ENCODE results near the gene CBL.

Gene CBL

DNA sequence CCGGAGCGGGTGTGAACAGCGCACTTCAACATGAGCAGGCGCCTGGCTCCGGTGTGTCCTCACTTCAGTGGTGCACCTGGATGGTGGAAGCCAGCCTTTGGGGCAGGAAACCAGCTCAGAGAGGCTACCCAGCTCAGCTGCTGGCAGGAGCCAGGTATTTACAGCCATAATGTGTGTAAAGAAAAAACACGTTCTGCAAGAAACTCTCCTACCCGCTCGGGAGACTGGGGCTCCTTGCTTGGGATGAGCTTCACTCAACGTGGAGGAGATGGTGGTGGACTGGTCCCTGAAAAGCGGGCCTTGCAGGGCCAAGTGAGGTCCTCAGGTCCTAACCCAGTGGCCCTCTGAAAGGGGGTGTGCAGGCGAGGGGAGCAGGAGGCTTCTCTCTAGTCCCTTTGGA lies 103.3 kb downstream of the CBL start:
- in situ Hi-C loops (cut with MboI; ENCODE audit: low sequenced_read_pairs): no loop called here

DNA sequence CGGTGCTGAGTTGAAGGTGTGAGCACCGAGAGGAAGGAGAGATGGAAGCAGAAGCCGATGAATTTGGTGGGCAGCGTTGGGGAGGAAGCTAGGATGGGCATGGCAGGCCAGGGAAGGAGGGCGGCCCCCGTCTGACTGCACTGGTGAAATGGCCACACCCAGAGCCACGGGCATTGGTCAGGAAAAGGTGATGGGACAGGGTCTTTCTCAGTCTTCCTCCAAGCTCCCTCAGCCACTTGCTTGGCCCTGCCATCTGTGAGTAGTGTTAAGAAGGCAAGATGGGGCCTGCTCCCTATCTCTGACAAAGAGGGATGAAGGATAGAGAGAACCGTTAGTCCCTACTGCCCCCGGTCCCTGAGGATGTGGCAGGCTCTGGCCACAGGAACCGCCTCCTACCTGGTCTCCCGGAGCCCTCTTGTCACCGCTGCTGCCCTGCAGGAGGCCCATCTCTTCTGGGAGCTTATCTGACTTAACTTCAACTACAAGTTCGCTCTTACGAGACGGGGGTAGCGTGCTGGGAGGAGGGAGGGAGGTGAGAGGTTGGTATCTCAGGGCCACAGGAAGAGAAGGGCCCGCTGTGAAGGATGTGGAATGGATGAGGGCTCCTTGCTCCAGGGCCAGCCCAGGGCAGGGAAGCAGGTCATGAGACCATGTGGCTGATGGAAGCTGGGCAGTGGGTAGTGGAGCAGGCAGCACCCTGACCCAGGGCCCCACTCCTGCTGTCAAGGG lies 104.0 kb downstream of the CBL start:
- in situ Hi-C loops (cut with MboI; ENCODE audit: low sequenced_read_pairs): no loop called here

DNA sequence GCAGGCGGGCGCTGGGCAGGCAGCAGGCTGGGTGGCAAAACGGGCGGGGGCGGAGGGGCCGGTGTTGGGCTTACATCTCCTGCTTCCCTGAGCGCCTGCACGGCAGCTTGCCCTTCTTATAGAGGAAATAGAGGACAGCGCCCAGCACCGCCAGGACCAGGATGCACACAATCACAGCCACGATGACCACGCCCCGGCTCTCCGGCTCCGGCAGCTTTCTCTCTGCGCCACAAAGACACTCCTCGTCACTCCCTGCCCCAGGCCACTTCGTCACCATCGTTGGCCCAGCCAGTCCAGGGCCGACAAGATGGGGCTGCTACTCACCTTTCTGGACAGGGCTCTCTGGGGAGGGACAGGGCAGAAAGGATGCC lies 104.5 kb downstream of the CBL start:
- in situ Hi-C loops (cut with MboI; ENCODE audit: low sequenced_read_pairs): no loop called here

DNA sequence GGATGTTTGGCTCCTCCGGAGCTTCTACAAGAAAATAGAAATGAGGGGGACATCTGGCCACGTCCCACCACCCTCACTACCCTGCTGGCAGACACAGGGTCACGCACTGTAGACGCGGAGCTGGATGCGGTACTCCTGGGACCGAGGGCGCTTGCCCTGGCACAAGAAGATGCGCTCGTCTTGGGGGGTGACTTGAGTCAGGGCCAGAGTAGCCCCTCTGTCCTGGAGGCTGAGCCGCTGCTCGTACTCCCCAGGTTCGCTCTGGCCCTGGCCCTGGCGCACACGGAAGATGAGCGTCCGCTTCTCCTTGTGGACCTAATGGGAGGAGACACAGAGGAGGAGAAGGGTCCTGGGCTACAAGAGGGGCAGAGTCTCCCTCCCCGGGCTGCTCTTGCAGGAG lies 108.6 kb downstream of the CBL start:
- in situ Hi-C loops (cut with MboI; ENCODE audit: low sequenced_read_pairs): no loop called here

DNA sequence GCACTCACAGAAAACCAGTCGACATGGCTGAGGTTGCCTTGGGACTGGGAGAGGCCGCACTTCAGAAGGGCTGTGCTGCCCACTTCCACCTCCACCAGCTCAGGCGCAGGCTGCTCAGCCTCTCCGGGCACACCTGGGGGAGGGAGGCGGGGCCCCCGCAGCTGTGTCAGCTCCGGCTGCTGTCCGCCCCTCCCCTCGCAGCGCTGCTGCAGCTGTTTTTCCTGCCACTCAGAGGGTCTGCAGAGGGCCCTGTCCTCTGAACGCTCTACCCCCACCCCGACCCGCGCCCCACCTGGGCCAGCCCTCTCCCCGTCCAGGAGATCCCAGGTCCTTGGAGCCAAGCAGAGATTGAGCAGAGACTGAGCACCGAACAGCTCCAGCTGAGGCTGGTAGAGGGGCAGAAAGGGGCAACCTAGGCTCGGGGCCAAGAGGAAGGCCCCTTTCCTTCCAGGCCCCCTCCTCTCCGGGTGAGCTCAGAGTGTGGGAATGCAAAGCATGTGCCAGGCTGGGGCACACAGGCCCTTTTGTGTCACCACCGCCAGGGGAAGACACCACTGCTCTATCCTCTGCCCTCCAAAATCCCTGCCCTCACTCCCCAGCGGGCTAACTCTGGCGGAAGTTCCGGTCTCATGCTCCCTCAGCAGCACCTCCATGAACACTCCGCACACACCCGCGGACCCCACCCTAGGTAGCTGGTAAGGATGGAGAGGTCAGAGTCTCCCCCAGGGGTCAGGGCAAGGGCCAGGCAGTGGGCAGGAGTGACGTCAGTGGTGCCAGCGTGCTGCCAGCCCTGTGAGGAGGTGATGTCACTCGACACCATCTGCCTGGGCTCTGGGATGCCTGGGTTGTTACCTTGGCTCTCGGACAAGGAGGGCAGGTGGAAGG lies 109.2 kb downstream of the CBL start:
- in situ Hi-C loops (cut with MboI; ENCODE audit: low sequenced_read_pairs): no loop called here

DNA sequence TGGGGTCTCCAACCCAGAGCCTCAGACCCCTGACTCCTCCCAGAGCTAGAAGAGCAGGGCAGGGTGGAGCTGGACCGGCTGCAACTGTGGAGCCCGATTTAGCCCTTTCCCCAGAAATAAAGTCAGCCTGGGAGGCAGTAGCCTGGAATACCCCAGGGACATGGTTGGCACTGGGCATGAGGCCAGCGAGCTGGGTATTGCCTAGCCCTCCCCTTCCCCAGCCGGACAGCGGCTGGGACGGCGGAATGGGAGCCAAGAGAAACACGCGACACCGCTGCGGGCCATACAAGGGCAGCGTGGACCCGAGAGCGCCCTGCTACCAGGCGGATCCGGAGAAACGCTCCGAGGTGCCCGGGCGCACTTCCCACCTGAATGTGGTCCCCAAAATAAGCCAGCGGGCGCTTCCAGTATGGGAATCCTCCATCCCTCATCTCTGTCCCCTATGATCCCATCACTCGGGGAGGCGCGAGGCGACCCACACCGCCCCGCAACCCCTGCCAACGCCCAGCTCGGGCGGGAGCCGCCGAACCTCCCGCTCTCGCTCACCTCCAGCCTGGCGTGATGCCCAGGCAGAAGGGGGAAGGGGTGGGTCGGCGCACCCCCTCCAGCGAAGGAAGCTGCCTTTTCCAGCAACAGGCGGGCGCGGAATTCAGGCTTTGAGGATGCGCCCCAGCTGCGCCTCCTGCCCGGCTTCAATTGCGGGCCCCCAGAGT lies 110.0 kb downstream of the CBL start:
- in situ Hi-C loops (cut with MboI; ENCODE audit: low sequenced_read_pairs): no loop called here

DNA sequence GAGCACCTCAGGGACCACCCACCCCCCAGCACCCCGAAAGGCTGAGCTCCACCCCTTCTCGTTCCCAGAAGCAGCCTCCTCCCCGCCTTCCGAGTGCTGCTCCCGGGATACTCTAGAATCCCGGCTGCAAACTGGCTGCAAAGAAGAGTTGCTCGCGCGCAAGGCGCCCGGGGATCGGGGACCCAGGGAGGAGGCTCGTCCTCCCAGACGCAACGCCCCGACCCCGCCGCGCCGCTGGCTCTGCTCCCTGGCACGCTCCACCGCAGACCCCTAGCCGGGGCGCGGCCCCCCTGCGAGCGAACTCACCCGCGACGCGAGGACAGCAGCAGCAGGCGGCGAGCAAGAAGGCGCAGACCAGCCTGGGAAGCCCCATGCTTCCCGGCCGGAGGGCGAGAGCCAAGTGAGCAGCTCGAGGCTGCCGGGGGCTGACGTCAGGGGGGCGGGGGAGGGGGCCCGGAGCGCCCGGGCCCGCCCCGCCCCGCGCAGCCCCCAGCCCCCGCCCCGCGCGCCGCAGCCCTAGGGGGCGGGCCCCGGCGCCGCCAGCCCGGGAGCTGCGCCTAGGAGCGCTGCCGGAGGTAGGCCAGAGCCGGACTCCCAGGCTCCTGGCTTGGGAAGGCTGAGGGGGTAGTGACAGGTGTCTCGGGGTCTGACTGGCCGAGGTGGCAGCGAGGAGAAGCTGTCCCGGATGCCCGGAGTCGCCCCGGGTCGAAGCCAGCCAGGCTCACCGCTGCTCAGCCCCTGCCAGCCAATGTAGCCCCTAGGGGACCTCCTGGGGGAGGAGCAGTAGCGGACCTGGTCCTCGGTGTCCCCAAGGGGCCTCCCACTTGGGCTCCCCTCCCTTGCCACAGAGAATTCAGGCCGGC lies 110.8 kb downstream of the CBL start, which contains the start of gene MCAM:
MCAM (minus strand) TSS at position 402 of the 863 bp plus-strand sequence; CDS start at position 373, 29 bp downstream.
- in situ Hi-C loops (cut with MboI; ENCODE audit: low sequenced_read_pairs): no loop called here

DNA sequence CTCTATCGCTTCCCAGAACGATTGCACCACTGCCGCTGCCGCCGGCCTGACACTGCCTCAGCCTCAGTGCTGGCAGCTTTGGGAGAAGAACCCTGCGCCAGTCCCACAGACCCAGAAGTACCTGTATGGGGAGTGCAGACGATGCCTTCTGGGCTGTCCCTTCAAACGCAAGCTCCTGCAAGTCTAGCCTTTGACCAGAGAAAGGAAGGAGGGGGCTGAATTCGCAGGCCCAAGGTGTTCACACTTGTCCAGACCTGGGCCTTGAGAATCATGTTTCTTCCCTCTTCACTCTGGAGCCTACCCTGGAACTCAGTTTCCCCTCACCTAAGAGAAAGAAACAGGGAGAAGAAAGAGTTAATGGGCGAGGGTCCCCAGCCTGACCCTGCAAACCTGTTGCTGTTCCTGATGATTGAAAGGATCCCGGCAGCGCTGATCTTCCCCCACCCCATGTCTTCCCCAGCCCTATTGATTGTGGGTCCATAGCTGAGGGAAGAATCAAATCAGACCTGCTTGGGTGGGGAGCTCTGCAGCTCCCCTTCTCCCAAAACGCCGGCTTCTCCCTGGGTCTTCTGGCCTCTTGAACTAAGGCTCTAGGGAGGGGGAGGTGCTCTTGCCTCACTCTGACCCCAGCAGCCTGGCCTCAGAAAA lies 111.6 kb downstream of the CBL start:
- in situ Hi-C loops (cut with MboI; ENCODE audit: low sequenced_read_pairs): no loop called here

DNA sequence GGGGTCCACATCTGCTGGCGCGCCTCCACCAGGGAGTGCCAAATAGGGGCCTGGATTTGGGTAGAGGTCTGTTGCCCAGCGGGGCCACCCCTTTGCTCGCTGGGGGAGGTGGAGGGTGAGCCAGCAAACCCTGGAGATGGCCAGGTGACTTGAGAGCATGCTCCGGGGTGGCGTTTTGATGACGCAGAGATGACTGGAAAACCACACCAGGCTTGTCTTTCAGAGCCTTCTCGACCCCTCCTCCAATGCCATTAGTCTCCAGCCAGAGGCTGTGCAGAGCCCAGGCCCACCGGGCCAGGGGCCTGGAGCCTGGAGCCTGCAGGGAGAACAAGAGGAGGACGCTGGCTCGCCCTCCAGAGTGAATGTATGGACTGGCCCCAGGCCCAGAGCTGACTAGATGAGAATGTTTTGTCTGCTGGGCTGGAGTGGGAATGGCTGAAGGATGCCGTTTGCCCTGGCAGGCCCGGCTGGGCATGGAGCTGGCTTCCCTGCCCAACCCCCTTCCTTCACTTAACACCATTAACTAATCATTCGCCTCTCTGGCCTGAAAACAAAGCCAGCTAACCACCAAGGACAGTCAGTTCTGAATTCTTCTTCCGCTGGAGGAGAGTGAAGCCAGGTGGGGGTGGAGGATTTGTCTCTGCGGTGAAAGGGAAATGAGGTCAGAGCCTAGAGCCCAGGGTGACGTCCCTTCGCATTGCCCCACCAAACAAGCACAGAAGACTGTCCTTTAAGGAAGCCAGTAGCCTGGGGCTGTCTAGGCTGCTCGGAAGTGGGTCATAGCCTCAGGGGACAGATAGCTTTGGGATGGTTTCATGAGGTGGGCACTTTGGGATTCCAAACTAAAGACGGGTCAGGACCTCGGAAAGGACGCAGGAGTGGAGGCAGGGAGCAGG lies 112.3 kb downstream of the CBL start:
- in situ Hi-C loops (cut with MboI; ENCODE audit: low sequenced_read_pairs): no loop called here

DNA sequence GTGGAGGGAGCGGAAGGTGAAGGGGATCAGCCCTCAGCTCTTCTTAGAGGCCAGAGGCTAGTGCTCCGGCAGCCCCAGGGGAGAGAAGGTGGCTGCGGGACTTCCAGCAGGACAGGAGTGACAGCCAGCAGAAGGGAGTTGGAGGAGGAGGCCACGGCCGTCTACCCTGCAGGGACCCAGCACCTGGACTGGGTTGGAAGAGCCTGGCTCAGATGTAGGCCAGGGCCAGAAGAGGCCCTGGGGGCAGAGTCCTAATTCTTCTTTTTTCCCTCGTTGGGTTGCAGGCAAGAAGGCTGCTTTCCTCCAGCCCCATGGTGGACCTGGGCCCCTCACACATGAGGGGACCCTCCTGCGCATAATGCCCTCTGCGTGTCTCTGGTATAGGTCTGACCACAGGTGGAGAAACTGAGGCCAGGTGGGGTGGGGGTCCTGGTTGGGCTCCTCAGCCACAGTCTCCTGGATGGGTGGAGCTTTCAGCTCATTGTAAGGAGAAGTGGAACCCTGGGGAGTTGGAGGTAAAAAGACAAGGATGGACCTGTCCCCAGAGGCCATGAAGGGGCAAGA lies 113.1 kb downstream of the CBL start:
- in situ Hi-C loops (cut with MboI; ENCODE audit: low sequenced_read_pairs): no loop called here

DNA sequence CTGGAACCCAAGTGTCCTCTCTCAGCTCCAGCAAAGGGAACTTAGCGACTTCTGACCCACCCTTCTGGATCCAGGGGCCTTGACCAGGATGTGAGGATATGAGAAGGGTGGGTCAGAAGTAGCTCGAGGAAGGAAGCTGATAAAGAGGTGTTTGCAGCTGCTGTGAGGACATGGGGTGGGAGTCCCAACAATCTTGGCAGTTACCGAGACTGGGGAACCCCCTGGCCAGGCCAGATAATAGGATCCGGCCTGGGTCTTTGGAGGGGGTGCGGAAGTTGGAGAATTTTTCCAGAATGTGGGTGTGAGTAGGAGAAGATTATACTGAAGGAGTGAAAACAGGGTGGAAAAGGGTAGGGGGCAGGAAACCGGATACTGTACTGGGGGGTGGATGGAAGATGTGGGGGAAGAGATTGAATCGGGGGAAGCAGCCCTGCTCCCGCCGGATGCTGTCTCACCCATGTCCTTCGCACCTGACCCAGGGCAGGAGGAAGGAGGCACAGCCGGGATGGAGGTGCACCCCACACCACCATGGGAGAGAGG lies 113.6 kb downstream of the CBL start:
- in situ Hi-C loops (cut with MboI; ENCODE audit: low sequenced_read_pairs): no loop called here

DNA sequence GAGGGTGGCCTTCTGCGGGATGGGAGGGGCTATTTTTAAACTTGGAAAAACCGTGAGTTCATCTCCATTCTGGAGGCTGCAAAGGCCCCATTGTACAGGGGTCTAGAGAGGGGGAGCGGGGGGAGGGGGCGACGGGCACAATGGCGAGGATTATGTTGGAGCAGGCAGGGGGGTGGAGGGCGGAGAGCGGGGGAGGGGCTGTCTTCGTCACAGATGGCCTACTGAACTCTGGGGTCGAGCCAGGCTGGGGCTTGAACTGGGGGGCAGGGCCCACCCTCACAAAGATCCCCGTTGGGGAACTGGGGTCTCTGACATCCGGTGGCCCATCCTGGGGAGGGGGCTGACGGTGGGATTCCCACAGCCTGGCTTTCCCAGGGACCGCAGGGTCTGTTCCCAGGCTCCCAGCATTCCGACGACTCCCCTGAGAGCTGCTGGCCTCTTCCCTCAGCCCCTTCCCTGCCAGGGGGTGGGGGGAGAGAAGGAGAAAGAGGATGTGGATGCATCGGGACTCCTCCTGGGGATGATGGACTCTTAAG lies 114.2 kb downstream of the CBL start:
- in situ Hi-C loops (cut with MboI; ENCODE audit: low sequenced_read_pairs): no loop called here

DNA sequence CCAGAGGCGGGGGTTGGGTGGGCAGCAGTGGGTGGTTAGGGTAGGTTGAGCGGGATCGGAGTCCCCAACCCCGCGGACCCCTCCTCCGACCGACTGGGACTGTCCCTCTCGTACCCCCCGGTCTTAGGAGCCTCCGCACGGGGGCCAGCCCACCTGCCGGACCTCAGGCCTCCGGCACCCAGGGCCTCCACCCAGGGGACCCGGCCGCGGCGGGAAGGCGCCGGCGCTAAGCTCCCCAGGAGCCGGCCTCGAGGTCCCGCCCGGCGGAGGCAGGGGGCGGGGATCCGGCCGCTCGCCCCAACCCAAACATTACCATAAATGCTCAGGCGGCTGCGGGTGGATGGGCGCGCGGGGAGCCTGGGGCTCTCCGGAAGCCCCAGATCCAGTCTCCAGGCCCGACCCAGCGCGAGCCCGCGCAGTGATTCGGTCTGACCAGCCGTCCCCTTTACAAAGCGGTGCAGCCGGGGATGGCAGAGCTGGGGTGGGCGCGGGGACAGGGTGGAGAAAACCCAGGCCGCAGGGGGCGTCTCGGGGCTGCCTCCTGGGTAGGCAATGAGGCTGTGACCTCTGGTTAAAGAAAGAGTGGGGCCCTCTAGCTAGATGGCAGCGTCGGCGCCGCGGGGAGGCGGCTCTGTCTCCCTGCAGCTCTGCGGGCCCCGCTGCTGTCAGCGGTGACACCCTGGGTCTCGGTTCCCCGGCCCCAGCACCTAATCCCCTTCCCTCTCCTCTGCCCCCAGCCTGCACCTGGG lies 114.8 kb downstream of the CBL start:
- in situ Hi-C loops (cut with MboI; ENCODE audit: low sequenced_read_pairs): no loop called here

DNA sequence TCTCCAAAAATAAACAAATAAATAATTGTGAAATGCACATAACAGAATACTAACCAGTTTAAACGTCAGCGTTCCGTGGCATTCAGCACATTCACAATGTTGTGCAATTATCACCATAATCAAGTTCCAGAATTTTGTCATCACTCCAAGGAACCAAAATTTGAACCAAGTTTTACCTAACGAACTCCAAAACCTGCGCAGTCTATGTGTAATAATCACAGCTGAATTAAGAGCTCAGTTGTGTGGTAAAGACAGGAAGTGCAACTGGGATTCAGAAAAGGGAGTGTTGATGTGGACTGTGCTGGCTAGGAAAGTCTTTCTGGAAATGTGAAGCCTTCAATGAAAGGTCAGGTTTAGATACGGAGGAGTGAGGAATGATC lies 116.2 kb downstream of the CBL start:
- in situ Hi-C loops (cut with MboI; ENCODE audit: low sequenced_read_pairs): no loop called here

DNA sequence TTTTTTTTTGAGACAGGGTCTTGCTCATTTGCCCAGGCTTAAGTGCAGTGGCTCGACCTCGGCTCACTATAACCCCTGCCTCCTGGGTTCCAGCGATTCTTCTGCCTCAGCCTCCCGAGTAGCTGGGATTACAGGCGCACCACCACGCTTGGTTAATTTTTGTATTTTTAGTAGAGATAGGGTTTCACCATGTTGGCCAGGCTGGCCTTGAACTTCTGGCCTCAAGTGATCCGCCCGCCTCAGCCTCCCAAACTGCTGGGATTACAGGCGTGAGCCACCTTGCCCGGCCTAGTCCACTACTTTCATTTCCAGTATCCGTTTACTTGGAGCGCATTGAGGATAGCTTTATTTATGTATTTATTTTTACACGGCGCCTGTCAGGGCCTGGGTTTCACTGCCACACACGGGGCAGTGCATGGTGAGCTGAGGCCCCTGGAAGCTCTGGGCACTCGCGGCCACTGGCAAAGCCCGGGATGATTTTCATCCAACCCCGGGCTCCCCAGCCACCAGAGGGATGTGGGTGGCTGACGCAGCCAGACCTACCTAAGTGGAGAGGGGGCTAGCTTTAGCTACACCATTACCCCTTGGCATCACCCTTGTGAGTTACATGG lies 116.9 kb downstream of the CBL start:
- in situ Hi-C loops (cut with MboI; ENCODE audit: low sequenced_read_pairs): no loop called here

DNA sequence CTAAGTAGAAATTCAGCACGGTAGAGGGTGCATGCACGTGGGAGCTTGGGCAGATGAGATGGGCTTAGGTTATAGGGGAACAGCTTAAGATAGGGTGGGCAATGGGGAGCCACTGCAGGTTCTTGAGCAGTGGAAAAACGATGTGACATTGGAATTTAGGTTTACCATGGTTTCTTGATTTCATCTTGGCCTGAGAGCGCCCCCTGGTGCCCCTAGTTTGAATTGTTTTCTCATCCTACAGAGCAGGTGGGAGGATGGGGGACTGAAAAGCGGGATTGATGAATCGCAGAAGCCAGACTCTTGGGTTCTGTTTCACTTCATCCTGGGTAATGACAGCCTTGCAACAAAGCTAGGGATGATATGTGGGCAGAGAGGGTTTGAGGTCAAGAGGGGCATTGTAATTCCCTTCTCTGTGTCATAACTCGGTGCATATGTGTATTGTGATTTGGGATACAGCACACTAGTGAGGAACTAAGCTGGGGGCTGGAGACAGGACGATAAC lies 117.4 kb downstream of the CBL start:
- in situ Hi-C loops (cut with MboI; ENCODE audit: low sequenced_read_pairs): no loop called here

DNA sequence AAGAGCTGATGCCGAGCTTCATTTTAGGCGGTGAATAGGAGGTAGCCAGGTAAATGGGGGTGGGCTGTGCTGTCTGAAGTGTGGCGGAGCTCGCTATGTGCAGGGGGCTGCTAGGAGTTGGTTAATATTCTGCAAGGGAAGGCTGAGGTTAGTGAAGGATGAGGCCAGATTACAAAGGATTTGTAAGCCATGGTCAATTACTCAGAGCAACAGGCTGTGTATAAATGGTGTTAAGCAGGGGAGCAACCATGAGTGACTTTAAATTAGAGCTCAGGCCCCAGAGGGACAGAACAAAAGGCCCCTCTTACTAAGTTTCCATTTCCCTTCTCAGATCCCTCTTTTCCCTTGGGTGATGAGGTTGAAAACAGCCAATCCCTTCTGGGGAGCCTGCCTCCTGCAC lies 118.0 kb downstream of the CBL start:
- in situ Hi-C loops (cut with MboI; ENCODE audit: low sequenced_read_pairs): no loop called here

All from HL-60/S4 treated with retinoic acid at 250 ng/mL for 4 days and 3 days (cell line).